NCI-H524 treated with DMSO at 0.1 percent for 48 hours (cell line): ENCODE measurements around the gene MICA.

Experiments used
- DNase-seq: peaks from one replicate; lab custom pipeline; 2025; lab: John Stamatoyannopoulos, UW

The MICA gene

GRCh38 chr6:31460361-31461025, 57.1 kb downstream of the MICA start:
- no peak for DNase-seq

- DNase-seq: no peak
Observed at GRCh38 chr6:31462026-31462963, 58.9 kb downstream of the MICA start.

- DNase-seq: no peak
Observed at GRCh38 chr6:31462964-31463870, 59.8 kb downstream of the MICA start.

GRCh38 chr6:31464252-31465184, 61.1 kb downstream of the MICA start:
- DNase-seq: no peak
